Activated CD4-positive, CD25-positive, alpha-beta regulatory T cell treated with anti-CD3 and anti-CD28 coated beads, Interleukin-2, amount 50 U/mL, for 16 hours (primary cell): ENCODE results near the gene ABL2.
"Not testable (repeated sequence)": the region's sequence is repeated elsewhere in the genome, so short reads cannot be mapped to it uniquely, and the experiment has no call there.

ENCODE experiments used
- DNase-seq: peaks from one replicate; pipeline ENCODE4 v3.0.0-alpha.2; 2020; ENCODE audit warnings: low read depth, low spot score

ABL2 gene

DNA sequence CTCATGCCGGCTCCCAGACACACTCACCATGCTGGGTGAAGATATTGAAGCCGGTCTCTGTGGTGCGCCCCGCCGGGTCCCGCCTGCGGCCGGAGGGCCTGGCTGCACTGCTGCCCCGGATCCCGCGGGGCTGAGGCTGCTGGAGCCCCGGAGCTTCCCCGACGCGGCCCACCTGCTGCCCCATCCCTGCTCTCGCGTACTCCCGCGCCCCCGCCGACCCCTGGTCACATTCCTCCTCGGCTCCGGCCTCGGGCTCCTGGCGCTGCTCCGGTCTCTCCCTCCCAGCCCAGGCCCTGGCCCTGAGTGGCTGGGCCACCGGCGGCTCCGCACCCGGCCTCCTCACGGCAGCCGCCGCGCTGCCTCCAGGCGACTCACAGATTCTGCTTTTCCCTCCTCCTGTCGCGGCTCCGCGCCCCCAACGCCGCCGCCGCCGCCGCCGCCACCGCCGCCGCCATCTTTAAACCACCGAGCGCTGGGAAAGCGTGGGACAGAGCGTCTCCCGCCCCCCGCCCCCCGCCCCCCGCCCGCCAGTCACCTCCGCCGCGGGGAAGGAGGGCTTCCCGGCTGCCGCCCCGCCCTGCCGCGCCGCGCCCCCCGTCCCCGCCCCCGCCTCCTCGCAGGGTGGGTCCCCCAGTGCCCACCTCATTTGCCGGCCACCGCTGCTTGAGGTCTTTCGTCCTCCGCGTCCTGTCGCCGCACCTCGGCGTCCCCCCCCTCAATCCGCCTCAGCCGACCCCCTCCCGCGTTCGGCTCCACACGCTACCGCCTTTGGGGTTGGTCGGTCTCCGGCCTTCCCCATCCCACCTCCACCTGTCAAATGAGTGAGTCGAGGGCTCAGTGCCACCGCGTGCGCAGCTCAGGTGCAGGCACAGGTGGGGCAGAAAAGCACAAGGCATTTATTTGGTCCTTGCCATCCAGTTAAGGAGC, at the start of gene ABL2:
Gene ABL2 (minus strand): TSS at position 464 of the 927 bp plus-strand sequence. CDS start 280 bp downstream, at position 184.
- DNase-seq = peak; percentile 10

DNA sequence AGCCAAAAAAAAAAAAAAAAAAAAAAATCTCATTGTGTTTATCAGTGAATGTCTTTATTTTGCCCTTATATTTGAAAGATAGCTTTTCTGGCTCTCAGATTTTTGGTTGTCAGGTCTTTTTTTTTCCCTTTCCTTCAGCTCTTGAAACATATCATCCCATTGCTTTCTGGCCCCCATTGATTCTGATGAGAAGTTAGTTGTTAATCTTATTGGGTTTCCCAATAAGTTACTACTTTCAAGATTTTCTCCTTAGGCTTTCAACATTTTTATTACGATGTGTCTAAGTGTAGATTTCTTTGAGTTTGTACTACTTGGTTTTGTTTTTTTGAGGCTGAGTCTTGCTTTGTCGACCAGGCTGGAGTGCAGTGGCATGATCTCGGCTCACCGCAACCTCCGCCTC, 49.4 kb upstream of the ABL2 start:
- no peak for DNase-seq

DNA sequence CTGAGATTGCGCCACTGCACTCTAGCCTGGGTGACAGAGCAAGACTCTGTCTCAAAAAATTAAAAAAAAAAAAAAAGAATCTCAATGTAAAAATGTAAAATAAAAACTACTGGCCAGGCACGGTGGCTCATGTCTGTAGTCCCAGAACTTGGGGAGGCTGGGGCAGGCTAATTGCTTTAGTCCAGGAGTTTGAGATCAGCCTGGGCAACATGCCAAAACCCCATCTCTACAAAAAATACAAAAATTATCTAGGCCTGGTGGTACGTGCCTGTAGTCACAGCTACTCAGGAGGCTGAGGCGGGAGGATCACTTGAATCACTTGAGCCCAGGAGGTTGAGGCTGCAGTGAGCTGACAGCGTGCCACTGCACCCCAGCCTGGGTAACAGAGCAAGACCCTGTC, 44.9 kb upstream of the ABL2 start:
- DNase-seq = not testable (repeated sequence)

DNA sequence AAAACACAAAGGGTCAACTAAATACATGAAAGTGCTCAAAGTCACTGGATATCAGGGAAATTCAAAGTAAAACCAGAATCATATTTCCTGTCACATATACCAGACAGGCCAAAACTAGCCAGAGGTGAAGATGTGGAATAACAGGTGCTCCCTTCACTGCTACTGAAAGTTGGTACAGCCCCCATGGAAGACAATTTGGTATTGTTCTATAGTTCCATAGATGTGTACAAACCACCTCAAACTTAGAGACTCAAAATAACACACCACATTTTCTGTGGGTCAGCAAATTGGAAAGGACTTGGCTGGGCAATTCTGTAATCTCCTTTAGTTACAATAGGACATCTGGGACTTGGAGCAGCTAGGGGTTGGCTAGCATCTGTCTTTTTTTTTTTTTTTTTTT, 39.6 kb upstream of the ABL2 start:
- no peak for DNase-seq

DNA sequence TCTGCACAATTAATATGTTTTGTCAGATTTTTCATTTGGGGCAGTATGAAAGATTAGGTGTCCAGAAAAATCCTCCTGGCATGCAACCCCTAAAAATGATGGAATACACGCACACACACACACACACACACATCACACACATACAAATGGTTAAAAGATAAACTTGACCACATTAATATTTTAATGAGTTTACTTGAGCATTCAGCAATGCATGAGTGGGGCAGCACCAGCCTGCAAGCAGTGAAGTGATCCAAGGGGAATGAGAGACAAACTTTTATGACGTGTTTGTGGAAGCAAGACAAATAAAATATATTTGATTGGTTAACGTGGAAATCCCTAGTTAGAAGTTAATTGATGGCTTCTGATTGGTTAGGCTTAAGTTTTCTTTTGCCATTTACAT, 35.0 kb upstream of the ABL2 start:
- no peak for DNase-seq

DNA sequence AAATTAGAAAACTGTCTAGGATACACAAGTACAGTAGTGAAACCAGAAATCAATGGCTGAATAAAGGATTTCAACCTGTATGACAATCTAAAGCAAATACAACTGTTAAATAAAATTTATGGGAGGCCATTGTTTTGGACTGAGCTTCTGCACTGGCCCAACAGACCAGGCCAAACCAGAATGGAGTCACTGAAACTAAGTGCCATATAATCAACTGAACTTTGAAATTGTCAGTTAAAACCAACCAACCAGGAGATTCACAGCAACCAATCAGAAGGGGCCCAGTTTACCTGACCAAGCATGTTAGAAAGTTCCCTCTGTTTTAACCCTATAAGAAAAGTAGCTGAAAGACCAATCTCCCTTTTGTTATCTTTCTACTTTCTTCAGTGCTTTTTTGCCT, 33.6 kb upstream of the ABL2 start:
- no peak for DNase-seq

DNA sequence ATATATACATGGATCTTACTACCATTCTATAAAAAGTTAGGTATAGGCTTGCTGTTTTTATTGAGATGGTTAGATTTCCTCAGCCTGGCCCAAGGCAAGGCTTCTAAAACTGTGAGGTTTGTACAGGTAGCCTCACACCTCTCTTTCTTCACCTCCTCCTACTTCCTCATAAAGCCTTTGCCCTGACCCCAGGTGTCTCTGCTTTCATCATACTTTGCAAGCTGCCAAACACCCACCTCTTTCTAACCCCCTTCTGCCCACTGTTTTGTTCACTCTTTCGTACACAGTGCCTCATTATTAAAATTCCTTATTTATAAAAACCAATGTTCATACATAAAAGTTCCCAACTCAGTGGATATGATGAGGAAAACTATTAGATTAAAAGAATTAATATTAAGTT, 32.7 kb upstream of the ABL2 start:
- no peak for DNase-seq

DNA sequence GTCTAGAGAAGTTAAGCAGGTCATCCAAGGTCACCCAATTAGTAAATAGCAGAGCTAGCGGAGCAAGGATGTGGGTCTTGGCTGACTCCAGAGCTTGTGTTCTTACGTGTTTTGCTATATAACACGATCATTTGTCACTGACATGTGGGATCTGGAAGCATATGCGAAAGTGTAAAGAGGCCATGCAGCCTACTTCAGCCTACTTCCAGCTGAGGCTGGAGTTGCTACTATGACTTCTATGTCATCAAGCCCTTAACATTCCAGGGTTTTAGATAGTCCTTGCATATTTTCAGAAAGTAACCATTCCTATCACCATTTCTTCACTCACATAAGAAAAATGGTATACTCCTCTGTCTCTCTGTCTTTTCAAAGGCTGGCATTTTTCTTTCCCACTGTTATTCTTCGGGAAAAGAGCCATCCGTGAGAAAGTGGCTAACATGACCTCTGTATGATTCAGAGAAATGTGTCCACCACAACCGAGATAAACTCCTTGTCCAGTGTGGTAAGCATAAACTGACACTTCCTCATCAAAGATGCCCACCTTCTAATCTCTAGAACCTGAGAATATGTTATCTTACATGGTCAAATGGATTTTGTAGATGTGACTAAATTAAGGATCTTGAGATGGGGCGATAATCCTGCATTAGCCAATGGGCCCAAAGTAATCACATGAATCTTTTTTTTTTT, 24.0 kb upstream of the ABL2 start:
- no peak for DNase-seq

DNA sequence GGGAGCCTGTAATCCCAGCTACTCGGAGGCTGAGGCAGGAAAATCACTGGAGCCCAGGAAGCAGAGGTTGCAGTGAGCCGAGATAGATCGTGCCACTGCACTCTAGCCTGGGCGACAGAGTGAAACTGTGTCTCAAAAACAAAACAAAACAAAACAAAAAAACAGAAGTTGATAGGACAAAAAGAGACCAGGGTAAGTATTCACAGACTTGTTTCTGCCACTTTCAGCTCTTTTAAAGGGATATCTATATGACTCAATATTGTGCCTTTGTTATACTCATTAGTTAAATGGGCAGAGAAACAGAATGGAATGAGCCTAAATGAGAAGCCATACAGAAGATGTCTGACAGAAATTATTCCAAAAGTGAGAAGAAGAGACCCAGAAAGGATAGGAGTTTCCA, 23.1 kb upstream of the ABL2 start:
- DNase-seq = no peak

DNA sequence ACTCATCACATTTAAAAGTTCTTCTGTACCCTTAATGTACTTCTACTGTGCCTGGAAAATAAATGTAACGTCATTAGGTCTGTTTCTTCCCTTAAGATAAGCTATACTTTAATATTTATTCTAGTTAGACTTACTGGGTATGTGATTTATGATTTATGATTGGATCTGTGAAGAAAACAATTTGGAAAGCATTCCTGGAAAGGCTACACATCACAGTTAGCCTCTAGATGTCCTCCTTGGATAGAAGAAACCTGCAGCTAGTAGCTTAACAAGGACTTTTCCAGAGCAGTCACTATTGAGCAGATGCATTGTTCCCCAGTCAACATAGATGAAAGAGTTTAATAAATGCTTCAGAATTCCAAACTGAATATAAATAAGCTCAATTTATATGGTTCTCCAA, 22.2 kb upstream of the ABL2 start:
- no peak for DNase-seq

DNA sequence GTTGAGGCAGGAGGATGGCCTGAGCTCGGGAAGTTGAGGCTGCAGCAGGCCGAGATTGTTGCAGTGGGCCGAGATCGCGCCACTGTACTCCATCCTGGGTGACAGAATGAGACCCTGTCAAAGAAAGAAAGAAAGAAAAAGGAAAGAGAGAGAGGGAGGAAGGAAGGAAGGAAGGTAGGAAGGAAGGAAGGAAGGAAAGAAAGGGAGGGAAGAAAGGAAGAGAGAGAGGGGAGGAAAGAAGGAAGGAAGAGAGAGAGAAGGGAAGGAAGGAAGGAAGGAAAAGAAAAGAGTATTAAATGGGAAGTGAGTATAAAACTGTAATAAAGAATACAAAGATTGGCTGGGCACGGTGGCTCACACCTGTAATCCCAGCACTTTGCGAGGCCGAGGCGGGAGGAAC, 18.4 kb upstream of the ABL2 start:
- no peak for DNase-seq

DNA sequence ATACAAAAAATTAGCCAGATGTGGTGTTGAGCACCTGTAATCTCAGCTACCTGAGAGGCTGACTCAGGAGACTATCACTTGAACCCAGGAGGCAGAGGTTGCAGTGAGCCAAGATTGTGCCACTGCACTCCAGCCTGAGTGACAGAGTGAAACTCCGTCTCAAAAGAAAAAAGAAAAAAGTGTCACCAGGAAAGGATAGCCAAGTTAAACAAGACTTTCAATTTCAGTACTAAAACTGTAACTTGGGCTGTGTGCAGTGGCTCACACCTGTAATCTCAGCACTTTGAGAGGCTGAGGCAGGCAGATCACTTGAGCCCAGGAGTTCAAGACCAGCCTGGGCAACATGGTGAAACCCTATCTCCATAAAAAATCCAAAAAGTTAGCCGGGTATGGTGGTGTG, 15.9 kb upstream of the ABL2 start:
- DNase-seq = not testable (repeated sequence)

DNA sequence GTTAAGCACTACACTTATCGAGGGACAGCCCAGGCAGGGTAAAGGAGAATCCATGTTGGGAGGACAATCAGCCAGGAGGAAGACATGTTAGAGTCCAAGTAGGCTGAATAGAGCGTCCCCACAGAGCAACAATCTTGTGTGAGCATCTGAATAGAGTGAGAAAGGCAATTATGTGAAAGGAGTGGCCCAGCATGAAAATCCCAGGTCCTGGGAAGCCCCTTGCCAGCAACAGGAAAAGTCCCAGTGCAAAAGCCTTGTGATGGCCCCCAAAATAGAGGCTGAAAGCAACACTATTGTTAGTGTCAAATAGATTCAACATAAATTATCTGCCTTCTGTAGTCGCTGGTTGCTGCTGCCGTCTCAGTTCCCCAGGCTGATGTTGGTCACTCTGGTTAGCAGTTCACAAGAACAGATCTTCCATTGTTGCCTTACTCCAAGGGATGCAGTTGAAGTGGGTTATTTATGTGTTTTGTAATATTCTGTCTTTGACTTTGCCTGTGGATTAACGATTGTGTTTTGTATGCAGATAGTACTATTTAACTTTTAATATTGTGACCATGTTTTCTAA, 12.1 kb upstream of the ABL2 start:
- no peak for DNase-seq

DNA sequence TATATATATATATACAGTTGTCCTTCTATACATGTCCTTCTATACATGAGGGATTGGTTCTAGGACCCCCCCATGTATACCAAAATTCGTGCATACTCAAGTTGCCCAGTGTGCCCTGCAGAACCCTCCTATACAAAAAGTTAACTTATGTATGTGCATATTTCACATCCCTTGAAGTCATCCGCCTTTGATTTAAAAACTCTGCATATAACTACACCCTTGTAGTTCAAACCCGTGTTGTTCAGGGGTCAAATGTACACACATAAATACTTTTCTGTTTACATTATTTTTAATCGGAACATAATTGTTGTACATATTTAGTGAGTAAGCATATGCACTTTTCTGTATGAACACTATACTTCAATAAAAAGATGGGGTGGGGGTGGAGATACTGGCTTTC, 7.7 kb upstream of the ABL2 start:
- DNase-seq = no peak

DNA sequence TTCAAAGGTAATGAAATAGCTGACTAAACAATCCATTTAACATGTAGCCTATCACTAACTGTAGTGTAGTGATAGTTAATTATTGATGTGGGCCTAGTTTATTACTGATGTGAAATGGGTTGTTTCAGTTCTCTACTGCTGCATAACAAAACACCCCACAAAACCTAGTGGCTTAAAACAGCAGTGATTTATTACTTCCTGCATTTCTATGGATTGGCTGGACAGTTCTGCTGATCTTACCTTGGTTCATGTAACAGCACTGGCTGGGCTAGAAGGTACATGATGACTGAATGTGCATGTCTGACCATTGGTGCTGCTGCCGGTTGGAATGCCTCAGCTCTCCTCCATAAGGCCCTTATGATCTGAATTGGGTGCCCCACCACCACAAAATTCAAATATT, 5.4 kb upstream of the ABL2 start:
- no peak for DNase-seq

DNA sequence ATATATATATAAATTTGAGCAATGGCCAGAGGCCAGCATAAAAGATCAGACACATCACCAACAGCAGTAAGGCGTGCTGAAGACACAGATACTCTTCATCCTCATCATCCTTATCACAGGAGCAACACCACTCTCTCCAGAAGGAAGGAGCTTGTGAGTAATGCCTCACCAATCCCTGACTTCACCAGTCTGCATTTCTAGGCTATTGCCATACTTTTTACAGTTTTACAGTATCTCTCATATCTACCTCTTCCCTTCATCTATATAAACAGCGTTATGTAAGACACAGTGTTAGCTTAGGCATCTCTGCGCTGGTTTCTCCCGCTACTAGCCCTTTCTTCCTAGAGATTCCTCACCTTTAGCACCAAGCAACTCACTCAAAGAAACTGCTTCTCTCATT, 2.4 kb upstream of the ABL2 start:
- no peak for DNase-seq

DNA sequence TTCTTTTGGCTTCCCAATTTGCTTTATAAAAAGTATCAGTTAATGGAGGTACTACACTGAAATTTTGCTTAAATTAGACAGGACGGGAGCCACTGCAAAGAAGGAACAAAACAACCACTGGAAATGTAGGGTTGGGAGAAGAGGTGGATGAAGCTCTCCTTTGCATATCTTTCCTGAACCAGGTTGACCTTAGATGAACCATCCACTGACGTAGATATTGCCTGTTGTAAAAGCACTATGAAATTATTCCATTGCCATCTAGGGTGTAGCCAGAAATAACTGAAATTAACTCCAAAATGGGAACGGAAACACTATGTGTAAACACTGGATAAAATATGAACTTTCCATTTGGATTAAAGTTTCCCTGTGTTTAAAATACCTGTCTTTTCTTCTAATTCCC, 1.2 kb upstream of the ABL2 start:
- DNase-seq = no peak

DNA sequence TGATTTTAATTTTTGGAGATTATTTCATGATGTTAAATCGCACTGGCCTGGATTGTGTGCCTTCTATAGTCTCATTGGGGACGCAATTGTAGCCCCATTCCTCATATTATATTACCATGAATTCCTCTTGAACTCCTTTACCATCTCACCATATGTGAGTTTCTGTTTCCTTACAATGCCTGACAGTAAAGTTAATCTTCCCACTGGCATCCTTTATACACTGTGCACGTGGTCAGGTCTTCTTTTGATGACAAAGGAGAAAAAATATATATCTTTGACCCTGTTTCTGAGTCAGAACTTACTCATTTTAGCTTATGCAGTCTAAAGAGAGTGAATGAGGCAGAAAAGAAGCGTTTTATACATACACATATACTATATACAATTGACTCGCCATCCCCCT, 774 bp upstream of the ABL2 start:
- DNase-seq = no peak

DNA sequence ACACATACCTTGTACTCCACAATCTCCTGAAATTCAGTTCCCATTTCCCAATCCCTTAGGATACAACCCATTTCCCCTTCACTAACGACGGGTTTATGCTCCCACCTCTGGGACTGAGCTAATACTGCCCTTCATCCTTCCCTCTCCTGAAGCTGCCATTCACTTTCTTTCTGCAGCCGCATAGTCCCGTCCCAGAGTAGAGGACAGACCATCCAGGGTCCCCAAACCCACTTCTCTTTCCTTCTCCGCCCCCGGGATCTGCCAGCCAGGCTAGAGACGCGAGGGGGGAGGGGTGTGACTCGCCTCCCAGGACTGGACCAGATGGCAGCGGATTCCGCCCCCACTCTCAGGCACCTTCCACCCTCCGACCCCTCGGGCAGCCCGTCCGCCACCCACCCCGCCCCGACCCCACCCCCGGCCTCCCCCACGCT, 679 bp downstream of the ABL2 start:
- no peak for DNase-seq

DNA sequence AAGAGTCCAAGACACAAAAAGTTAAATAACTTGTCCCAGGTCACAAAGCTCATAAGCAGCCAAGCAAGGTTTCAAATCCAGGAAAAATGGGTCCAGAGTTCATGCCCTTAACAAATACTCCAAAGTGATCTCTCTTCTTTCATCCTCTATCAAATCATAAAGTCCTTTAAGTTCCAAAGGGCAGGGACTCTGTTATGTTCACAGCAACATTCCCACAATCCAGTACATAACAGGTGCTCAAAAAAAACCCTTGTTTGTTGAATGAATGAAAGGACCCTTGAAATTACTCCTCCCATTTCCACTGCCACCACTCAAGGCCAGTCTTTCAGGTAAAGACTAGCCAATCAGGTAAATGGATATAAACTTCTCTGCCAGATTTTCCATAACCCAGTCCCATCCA, 2.7 kb downstream of the ABL2 start:
- no peak for DNase-seq

DNA sequence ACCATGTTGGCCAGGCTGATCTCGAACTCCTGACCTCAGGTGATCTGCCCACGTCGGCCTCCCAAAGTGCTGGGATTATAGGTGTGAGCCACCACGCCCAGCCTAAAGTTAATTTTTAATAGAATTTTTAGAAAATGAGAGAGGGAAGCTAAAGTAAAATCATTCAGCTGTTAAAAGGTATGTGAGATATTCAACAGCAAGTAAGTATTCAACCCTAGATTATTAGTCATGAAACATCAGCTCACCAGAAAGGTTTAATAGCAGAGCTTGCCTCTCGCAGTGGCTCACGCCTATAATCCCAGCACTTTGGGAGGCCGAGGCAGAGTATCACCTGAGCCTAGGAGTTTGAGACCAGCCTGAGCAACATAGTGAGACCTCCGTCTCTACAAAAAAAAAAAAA, 5.0 kb downstream of the ABL2 start:
- DNase-seq = not testable (repeated sequence)

DNA sequence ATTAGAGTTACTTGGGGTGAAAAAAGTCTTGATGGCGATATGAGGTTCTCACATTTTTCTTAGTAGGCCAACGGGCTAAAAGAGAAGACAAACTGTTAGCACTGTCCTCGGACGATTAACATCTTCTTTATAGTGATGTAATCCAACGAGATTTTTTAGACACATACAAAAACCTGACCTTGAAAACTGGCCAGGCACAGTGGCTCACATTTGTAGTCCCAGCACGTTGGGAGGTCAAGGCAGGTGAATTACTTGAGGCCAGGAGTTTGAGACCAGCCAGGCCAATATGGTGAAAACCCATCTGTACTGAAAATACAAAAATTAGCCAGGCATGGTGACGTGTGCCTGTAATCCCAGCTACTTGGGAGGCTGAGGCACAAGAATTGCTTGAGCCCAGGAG, 8.4 kb downstream of the ABL2 start:
- DNase-seq = not testable (repeated sequence)
